Mesenchymal stem cell (in vitro differentiated cells and primary cell): ENCODE results near the gene SOD3.
A peak's percentile ranks its signal among the peaks of the same experiment; 100 is the strongest.

Experiments used
- DNase-seq: peaks from one replicate; pipeline ENCODE4 v3.0.0-alpha.2; 2013
- H2AFZ ChIP-seq: one replicate; pipeline ENCODE4 v1.6.1; 2013; ENCODE audit warnings: low read depth, mild to moderate bottlenecking, control low read depth, inconsistent platforms, low read length, moderate library complexity
- H2AK5ac ChIP-seq: 2 replicates; pipeline ENCODE4 v1.6.1; 2013; ENCODE audit warnings: low read length, moderate library complexity, mild to moderate bottlenecking, inconsistent platforms; ENCODE audit not compliant: severe bottlenecking
- H2BK120ac ChIP-seq: one replicate; pipeline ENCODE4 v1.6.1; 2013; ENCODE audit warnings: low read depth, mild to moderate bottlenecking, inconsistent platforms, low read length, moderate library complexity
- H2BK12ac ChIP-seq, 2 experiments: one replicate each; pipeline ENCODE4 v1.6.1; 2013; ENCODE audit warnings: inconsistent platforms in 2 of 2, low read length in 2 of 2, mild to moderate bottlenecking in 2 of 2, moderate library complexity in 2 of 2, control low read depth in 1 of 2
- H2BK15ac ChIP-seq: one replicate; pipeline ENCODE4 v1.6.1; 2013; ENCODE audit warnings: mild to moderate bottlenecking, low read depth, inconsistent platforms; ENCODE audit not compliant: poor library complexity, severe bottlenecking
- H2BK5ac ChIP-seq: 2 replicates; pipeline ENCODE4 v1.6.1; 2013; ENCODE audit warnings: low read depth, mild to moderate bottlenecking, low read length, control low read depth, inconsistent platforms; ENCODE audit not compliant: poor library complexity, severe bottlenecking
- H3K14ac ChIP-seq, 2 experiments: one replicate each; pipeline ENCODE4 v1.6.1; 2013; ENCODE audit warnings: inconsistent platforms in 2 of 2, low read length in 2 of 2, control low read depth in 1 of 2, mild to moderate bottlenecking in 1 of 2, moderate library complexity in 1 of 2
- H3K18ac ChIP-seq, 2 experiments: one replicate each; pipeline ENCODE4 v1.6.1; 2013; ENCODE audit warnings: inconsistent platforms in 2 of 2, low read length in 2 of 2, control low read depth in 1 of 2, low read depth in 1 of 2, mild to moderate bottlenecking in 1 of 2
- H3K23ac ChIP-seq, 2 experiments: one replicate each; pipeline ENCODE4 v1.6.1; 2013; ENCODE audit warnings: inconsistent platforms in 2 of 2, low read length in 2 of 2, mild to moderate bottlenecking in 2 of 2, moderate library complexity in 2 of 2, control low read depth in 1 of 2
- H3K27ac ChIP-seq: 2 replicates; pipeline ENCODE4 v1.5.1; 2013; ENCODE audit warnings: mild to moderate bottlenecking, moderate library complexity, low read length, control low read depth, inconsistent platforms; ENCODE audit not compliant: poor library complexity, severe bottlenecking
- H3K27me3 ChIP-seq, 2 experiments: 2 replicates each; pipeline versions ENCODE4 v1.6.1 to v1.7.0; 2013; ENCODE audit warnings: low read length in 2 of 2, mild to moderate bottlenecking in 2 of 2, moderate library complexity in 2 of 2, control low read depth in 1 of 2, inconsistent platforms in 1 of 2; ENCODE audit not compliant: control insufficient read depth in 1 of 2, insufficient read depth in 1 of 2
- H3K36me3 ChIP-seq, 2 experiments: 2 replicates each; pipeline versions ENCODE4 v1.6.1 to v1.7.0; 2013; ENCODE audit warnings: low read length in 2 of 2, control low read depth in 1 of 2, inconsistent platforms in 1 of 2, low read depth in 1 of 2, mild to moderate bottlenecking in 1 of 2; ENCODE audit not compliant: insufficient read depth in 2 of 2, control insufficient read depth in 1 of 2
- H3K4ac ChIP-seq, 2 experiments: one replicate each; pipeline ENCODE4 v1.6.1; 2013; ENCODE audit warnings: inconsistent platforms in 2 of 2, low read length in 2 of 2, mild to moderate bottlenecking in 2 of 2, moderate library complexity in 2 of 2, control low read depth in 1 of 2, low read depth in 1 of 2
- H3K4me1 ChIP-seq: 2 replicates; pipeline ENCODE4 v1.6.1; 2013; ENCODE audit warnings: low read depth, low read length, control low read depth; ENCODE audit not compliant: control insufficient read depth, insufficient read depth
- H3K4me2 ChIP-seq: 2 replicates; pipeline ENCODE4 v1.6.1; 2013; ENCODE audit warnings: low read length, mild to moderate bottlenecking, inconsistent platforms; ENCODE audit not compliant: poor library complexity, severe bottlenecking
- H3K4me3 ChIP-seq, 2 experiments: 2 replicates each; pipeline versions ENCODE4 v1.5.1 to v1.7.0; 2013; ENCODE audit warnings: low read length in 2 of 2, mild to moderate bottlenecking in 2 of 2, control low read depth in 1 of 2, low read depth in 1 of 2; ENCODE audit not compliant: insufficient read depth in 1 of 2
- H3K79me1 ChIP-seq: replicated peaks from 2 replicates; pipeline ENCODE4 v1.6.1; 2013; ENCODE audit warnings: mild to moderate bottlenecking, control low read depth, low read length, inconsistent platforms; ENCODE audit not compliant: poor library complexity, severe bottlenecking
- H3K9ac ChIP-seq: 2 replicates; pipeline ENCODE4 v1.7.0; 2013; ENCODE audit warnings: mild to moderate bottlenecking, low read length, moderate library complexity
- H3K9me3 ChIP-seq: 2 replicates; pipeline ENCODE4 v1.7.0; 2013; ENCODE audit warnings: mild to moderate bottlenecking, low read length; ENCODE audit not compliant: control insufficient read depth
- H4K8ac ChIP-seq: one replicate; pipeline ENCODE4 v1.6.1; 2013; ENCODE audit warnings: inconsistent platforms, mild to moderate bottlenecking, low read length, moderate library complexity
- H4K91ac ChIP-seq: one replicate; pipeline ENCODE4 v1.6.1; 2013; ENCODE audit warnings: mild to moderate bottlenecking, low read length, inconsistent platforms
- WGBS: methylation state at CpG from one replicate; pipeline ENCODE4 v1.1.7; 2013; ENCODE audit warnings: mixed read lengths; 5-methylcytosine and 5-hydroxymethylcytosine counted together

The SOD3 gene

DNA sequence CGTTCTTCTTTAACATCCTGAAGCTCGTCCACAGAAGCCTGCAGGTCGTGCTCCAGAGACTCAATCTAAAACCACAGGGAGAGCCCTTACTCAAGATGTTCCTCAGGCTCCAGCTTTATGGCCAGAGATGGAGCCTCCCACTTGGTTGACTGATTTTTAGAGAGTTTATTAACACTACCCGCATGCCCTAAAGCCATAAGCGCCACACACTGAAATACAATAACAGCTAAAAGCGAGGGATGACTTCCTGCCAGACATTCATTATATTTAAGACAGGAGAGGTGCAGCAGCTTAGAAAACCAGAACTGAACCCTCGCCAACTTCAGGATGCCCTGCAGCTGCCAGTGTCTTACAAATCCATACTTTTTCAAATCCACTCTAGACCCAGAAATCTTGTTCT is 42.0 kb downstream of the SOD3 start:
- peak overlapping the region in 1 of 2 experiments; percentile 59 for H3K14ac ChIP-seq
- WGBS, result 88% methylated on average over 7 of the region's 7 CpGs

DNA sequence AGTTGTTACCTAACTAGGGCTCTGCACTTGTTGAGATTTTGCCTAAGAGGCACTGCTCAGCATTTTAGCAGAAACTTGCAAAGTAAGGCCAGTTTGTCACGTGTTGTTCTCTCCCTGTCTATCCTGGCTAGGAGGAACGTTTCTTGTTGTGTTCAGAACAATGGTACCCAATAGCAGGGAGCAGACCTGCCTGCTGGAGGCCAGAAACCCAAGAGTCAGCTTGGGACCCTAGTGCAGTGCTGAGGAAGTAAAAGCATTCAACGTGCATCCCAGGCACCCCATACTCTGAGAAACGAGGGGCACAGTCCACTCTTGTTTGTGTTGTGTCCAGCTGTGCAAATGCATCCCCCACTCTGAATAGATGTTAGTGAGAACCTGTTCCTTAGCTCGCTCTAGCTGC is 42.4 kb downstream of the SOD3 start:
- no peak overlapping the region for H2AFZ ChIP-seq
- no peak overlapping the region for H3K23ac ChIP-seq
- 77% methylated on average over 5 of the region's 5 CpGs for WGBS

More for the DNA sequence above, 42.0 kb downstream of the SOD3 start:
- no peak for DNase-seq
- Histone ChIP-seq H2AFZ (no peak overlapping the region), H3K27ac (no peak overlapping the region), H3K9me3 (peaks cover 5% of the 10 kb centered on the region), H3K36me3 (peaks cover 6 to 76% of the 10 kb centered on the region in 2 experiments), H3K9ac (no peak overlapping the region), H3K18ac (peak overlapping the region in 1 of 2 experiments; percentile 30), H3K4me3 (no peak overlapping the region), H3K79me1 (peaks cover 2% of the 10 kb centered on the region), H2BK12ac (no peak overlapping the region), H3K27me3 (no peaks in the 10 kb centered on the region), H2AK5ac (no peak overlapping the region), H4K8ac (no peak overlapping the region), H3K4ac (no peak overlapping the region), H2BK120ac (no peak overlapping the region), H3K4me1 (peaks cover 4% of the 10 kb centered on the region), H3K23ac (no peak overlapping the region), H2BK5ac (no peak overlapping the region), H4K91ac (no peak overlapping the region), H2BK15ac (no peak overlapping the region), H3K4me2 (no peak overlapping the region)

DNA sequence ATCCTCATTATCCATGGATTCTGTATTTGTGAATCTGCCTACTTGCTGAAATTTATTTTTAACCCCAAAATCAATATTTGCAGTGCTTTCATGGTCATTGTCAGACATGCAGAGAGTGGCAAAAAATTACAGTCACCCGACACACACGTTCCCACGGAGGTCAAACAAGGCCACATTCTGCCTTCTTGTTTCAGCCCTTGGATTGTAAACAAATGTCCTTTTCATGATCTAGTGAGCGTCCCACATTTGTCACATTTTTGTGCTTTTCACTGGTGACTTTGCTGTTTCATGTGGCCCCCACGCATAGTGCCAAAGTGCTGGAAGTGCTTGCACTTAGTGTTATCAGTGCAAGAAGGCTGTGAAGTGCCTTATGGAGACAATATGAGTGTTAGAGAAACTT is 45.0 kb downstream of the SOD3 start:
- H3K27me3 ChIP-seq, result no peaks in the 10 kb centered on the region
- H2AFZ ChIP-seq, result no peak overlapping the region
- H3K4me2 ChIP-seq, result no peak overlapping the region
- H2AK5ac ChIP-seq, result no peak overlapping the region
- no peak overlapping the region for H2BK12ac ChIP-seq
- WGBS, result 83% methylated on average over 5 of the region's 5 CpGs
- H4K91ac ChIP-seq, result no peak overlapping the region
- H4K8ac ChIP-seq, result no peak overlapping the region
- no peak overlapping the region for H2BK120ac ChIP-seq
- no peak overlapping the region for H3K23ac ChIP-seq
- peaks cover 5% of the 10 kb centered on the region for H3K9me3 ChIP-seq
- peaks cover 3% of the 10 kb centered on the region for H3K79me1 ChIP-seq
- no peak for DNase-seq
- H3K36me3 ChIP-seq, result peaks cover 6 to 48% of the 10 kb centered on the region in 2 experiments
- no peak overlapping the region for H3K18ac ChIP-seq
- H3K4me1 ChIP-seq, result peaks cover 7% of the 10 kb centered on the region
- no peak overlapping the region for H2BK5ac ChIP-seq
- no peak overlapping the region for H3K4me3 ChIP-seq
- H3K9ac ChIP-seq, result no peak overlapping the region
- H3K4ac ChIP-seq, result no peak overlapping the region
- no peak overlapping the region for H3K27ac ChIP-seq
- no peak overlapping the region for H3K14ac ChIP-seq
- no peak overlapping the region for H2BK15ac ChIP-seq

More for the DNA sequence above, 42.4 kb downstream of the SOD3 start:
- H3K14ac ChIP-seq, result no peak overlapping the region
- no peak overlapping the region for H4K8ac ChIP-seq
- peaks cover 2% of the 10 kb centered on the region for H3K79me1 ChIP-seq
- no peak overlapping the region for H2AK5ac ChIP-seq
- no peak overlapping the region for H3K18ac ChIP-seq
- H3K4ac ChIP-seq, result no peak overlapping the region
- H3K4me3 ChIP-seq, result no peak overlapping the region
- H3K9ac ChIP-seq, result no peak overlapping the region
- H3K4me2 ChIP-seq, result no peak overlapping the region
- H3K9me3 ChIP-seq, result peaks cover 5% of the 10 kb centered on the region
- H2BK15ac ChIP-seq, result no peak overlapping the region
- H2BK12ac ChIP-seq, result no peak overlapping the region
- DNase-seq, result no peak
- H3K4me1 ChIP-seq, result peaks cover 7% of the 10 kb centered on the region
- no peak overlapping the region for H4K91ac ChIP-seq
- peaks cover 6 to 72% of the 10 kb centered on the region in 2 experiments for H3K36me3 ChIP-seq
- H2BK120ac ChIP-seq, result no peak overlapping the region
- no peak overlapping the region for H2BK5ac ChIP-seq
- H3K27ac ChIP-seq, result no peak overlapping the region
- no peaks in the 10 kb centered on the region for H3K27me3 ChIP-seq

DNA sequence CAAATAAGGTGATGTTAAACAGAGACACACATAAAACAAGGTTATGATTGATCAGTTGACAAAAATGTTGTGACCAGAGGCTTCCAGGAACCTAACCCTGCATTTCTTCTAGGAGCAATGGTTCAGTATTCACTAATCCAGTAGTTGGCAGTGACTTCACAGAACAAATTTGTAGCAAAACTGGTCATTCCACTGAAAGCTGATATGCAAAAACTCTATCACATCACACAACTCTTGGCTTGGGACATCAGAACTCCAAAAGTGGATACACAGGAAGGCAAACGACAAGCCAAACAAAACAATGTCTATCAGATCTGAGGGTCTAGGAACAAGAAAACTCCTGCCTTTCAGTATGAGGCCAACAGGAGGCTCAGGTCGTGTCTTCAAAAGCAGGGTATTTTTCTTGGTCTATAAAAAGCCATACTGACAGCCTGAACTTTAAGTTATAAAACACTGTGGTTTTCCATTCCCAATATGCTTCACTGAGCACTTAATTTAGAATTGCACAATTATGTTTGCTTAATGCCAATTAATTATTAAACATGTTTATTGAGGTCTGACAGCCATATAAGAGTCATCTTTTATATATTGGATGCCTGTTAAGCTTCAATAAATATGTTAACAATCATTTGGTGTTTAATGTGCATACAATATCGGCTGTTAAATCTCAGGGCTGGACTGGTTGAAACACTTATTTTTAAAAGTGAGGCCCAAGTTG is 45.6 kb downstream of the SOD3 start:
- H2AFZ ChIP-seq, result no peak overlapping the region
- WGBS, result 90% methylated on average over 3 of the region's 3 CpGs
- no peak overlapping the region for H2BK5ac ChIP-seq
- no peak overlapping the region for H3K14ac ChIP-seq
- H3K23ac ChIP-seq, result no peak overlapping the region
- H2BK12ac ChIP-seq, result no peak overlapping the region
- peaks cover 3% of the 10 kb centered on the region for H3K79me1 ChIP-seq
- no peaks in the 10 kb centered on the region for H3K27me3 ChIP-seq
- no peak overlapping the region for H3K9ac ChIP-seq
- no peak for DNase-seq
- no peak overlapping the region for H2BK120ac ChIP-seq
- peaks cover 5% of the 10 kb centered on the region for H3K9me3 ChIP-seq
- H3K36me3 ChIP-seq, result peaks cover 6 to 42% of the 10 kb centered on the region in 2 experiments
- H3K4me2 ChIP-seq, result no peak overlapping the region
- H4K8ac ChIP-seq, result no peak overlapping the region
- no peak overlapping the region for H3K4ac ChIP-seq
- no peak overlapping the region for H2BK15ac ChIP-seq
- H3K18ac ChIP-seq, result no peak overlapping the region
- H2AK5ac ChIP-seq, result no peak overlapping the region
- no peak overlapping the region for H4K91ac ChIP-seq
- peaks cover 7% of the 10 kb centered on the region for H3K4me1 ChIP-seq
- H3K27ac ChIP-seq, result no peak overlapping the region
- no peak overlapping the region for H3K4me3 ChIP-seq
